Natural killer cell (primary cell): ENCODE results near the gene CHD2. TPM values are rescaled to one million over a fixed set of nuclear protein-coding genes. Genes with fewer than 3 reads are reported as not detected.
A peak's percentile ranks its signal among the peaks of the same experiment; 100 is the strongest.

Source experiments
- ATAC-seq, 3 donors: fragments of 150-1000 bp in 2 of 3; fragments of 200-7000 bp in 1 of 3; cut with Tn5 transposase; 1 replicate in 1 of 3; 2 replicates in 2 of 3; pipeline ENCODE4 v1.10.0; 2021; ENCODE audit warnings: mild to moderate bottlenecking in 2 of 3, moderate library complexity in 2 of 3
- DNase-seq, 2 donors: peaks; one replicate each; pipeline versions ENCODE4 v3.0.0 to v3.0.0-alpha.2; 2013 to 2021; ENCODE audit warnings: mixed read lengths in 1 of 2
- H3K27ac ChIP-seq: one replicate; pipeline ENCODE4 v1.5.1; 2013; ENCODE audit warnings: mild to moderate bottlenecking, low read length
- H3K27me3 ChIP-seq: one replicate; pipeline ENCODE4 v1.6.1; 2013; ENCODE audit warnings: low read length; ENCODE audit not compliant: control insufficient read depth, insufficient read depth
- H3K36me3 ChIP-seq: one replicate; pipeline ENCODE4 v1.6.1; 2013; ENCODE audit warnings: low read length; ENCODE audit not compliant: control insufficient read depth, insufficient read depth
- H3K4me1 ChIP-seq: one replicate; pipeline ENCODE4 v1.6.1; 2013; ENCODE audit warnings: low read length; ENCODE audit not compliant: control insufficient read depth, insufficient read depth
- H3K4me3 ChIP-seq: one replicate; pipeline ENCODE4 v1.5.1; 2013; ENCODE audit warnings: low read length
- H3K9me3 ChIP-seq: one replicate; pipeline ENCODE4 v1.6.1; 2013; ENCODE audit warnings: low read length; ENCODE audit not compliant: control insufficient read depth, insufficient read depth
- H3K27ac Mint-ChIP-seq, 2 donors: one replicate each; pipeline ENCODE4 v1.8.0; 2022; ENCODE audit warnings: mild to moderate bottlenecking in 2 of 2, mixed read lengths in 2 of 2, moderate library complexity in 1 of 2
- H3K27me3 Mint-ChIP-seq, 2 donors: one replicate each; pipeline ENCODE4 v1.8.0; 2022; ENCODE audit warnings: low read depth in 2 of 2, mixed read lengths in 2 of 2
- H3K36me3 Mint-ChIP-seq: one replicate; pipeline ENCODE4 v1.8.0; 2022; ENCODE audit warnings: mixed read lengths
- H3K4me1 Mint-ChIP-seq, 2 donors: one replicate each; pipeline ENCODE4 v1.8.0; 2022; ENCODE audit warnings: mixed read lengths in 2 of 2
- H3K4me3 Mint-ChIP-seq: one replicate; pipeline ENCODE4 v1.8.0; 2022; ENCODE audit warnings: mild to moderate bottlenecking, moderate library complexity, mixed read lengths
- H3K9me3 Mint-ChIP-seq, 2 donors: one replicate each; pipeline ENCODE4 v1.8.0; 2022; ENCODE audit warnings: mixed read lengths in 2 of 2
- CTCF ChIP-seq: fragments of 200-600 bp; IDR thresholded peaks from one replicate; pipeline ENCODE4 v1.8.0; 2022; ENCODE audit warnings: antibody characterized with exemption
- WGBS: methylation state at CpG from one replicate; pipeline ENCODE4 v1.1.7; 2013; ENCODE audit warnings: missing lambda C conversion rate; ENCODE audit not compliant: insufficient coverage; 5-methylcytosine and 5-hydroxymethylcytosine counted together
- intact Hi-C: fragments of 100-400 bp; cut with micrococcal nuclease; formaldehyde crosslinking; loops from one replicate; pipeline ENCODE4 v1.14.2; 2022
- total RNA-seq, 4 donors: library from RNA; stranded (reverse); fragments of 120-200 nt in 1 of 4; gene quantifications; one replicate each; pipeline versions ENCODE4 v1.2.3 to v1.2.4, GENCODE V29; 2013 to 2022

The CHD2 gene
- total RNA-seq, 3 donors from 2014 or later (not counting 1 experiment from before 2014, with no cell fraction given): 418 to 449 (median 441) TPM

- H3K27ac ChIP-seq: peak overlapping the region; percentile 98
- peaks cover 20% of the 10 kb centered on the region for H3K4me1 ChIP-seq
- Mint-ChIP-seq H3K27ac (peak overlapping the region; percentile 93 to 97), H3K4me3 (peak overlapping the region; percentile 99), H3K27me3 (peaks cover 0 to 3% of the 10 kb centered on the region in 2 donors), H3K9me3 (no peaks in the 10 kb centered on the region), H3K4me1 (peaks cover 55 to 67% of the 10 kb centered on the region in 2 donors), H3K36me3 (peaks cover 32% of the 10 kb centered on the region)
- peak overlapping the region; percentile 91 for H3K4me3 ChIP-seq
- no peaks in the 10 kb centered on the region for H3K9me3 ChIP-seq
- no peaks in the 10 kb centered on the region for H3K27me3 ChIP-seq
- no peak for TF ChIP-seq CTCF
- no peak for DNase-seq
- intact Hi-C loops: loop anchor here (1.0 to 5.0 kb wide), 2 partner anchors 16 to 52 kb away; partner anchors contain the start of gene CHD2
- H3K36me3 ChIP-seq: peaks cover 35% of the 10 kb centered on the region
- no peak for ATAC-seq
- 0% methylated on average over 8 of the region's 12 CpGs for WGBS
Measured at GRCh38 chr15:92883876-92884435, 16.2 kb upstream of the CHD2 start.

- no peak for TF ChIP-seq CTCF
- H3K27me3 ChIP-seq: no peaks in the 10 kb centered on the region
- peaks cover 22% of the 10 kb centered on the region for H3K4me1 ChIP-seq
- intact Hi-C loops: loop anchor here (1.0 to 5.0 kb wide), 2 partner anchors 16 to 52 kb away; partner anchors contain the start of gene CHD2
- Mint-ChIP-seq H3K27me3 (peaks cover 0 to 3% of the 10 kb centered on the region in 2 donors), H3K27ac (peak overlapping the region; percentile 93 to 97), H3K9me3 (no peaks in the 10 kb centered on the region), H3K36me3 (peaks cover 32% of the 10 kb centered on the region), H3K4me3 (peak overlapping the region; percentile 99), H3K4me1 (peaks cover 57 to 69% of the 10 kb centered on the region in 2 donors)
- DNase-seq: peak in 1 of 2 donors; percentile 46
- H3K27ac ChIP-seq: peak overlapping the region; percentile 98
- 0% methylated on average over 4 of the region's 6 CpGs for WGBS
- H3K36me3 ChIP-seq: peaks cover 40% of the 10 kb centered on the region
- peak overlapping the region; percentile 91 for H3K4me3 ChIP-seq
- ATAC-seq: no peak
- no peaks in the 10 kb centered on the region for H3K9me3 ChIP-seq
Measured at GRCh38 chr15:92884436-92885223, 15.5 kb upstream of the CHD2 start.

GRCh38 chr15:92885224-92886041 is 14.7 kb upstream of the CHD2 start:
- no peaks in the 10 kb centered on the region for H3K9me3 ChIP-seq
- H3K36me3 ChIP-seq: peaks cover 45% of the 10 kb centered on the region
- Mint-ChIP-seq H3K9me3 (no peaks in the 10 kb centered on the region), H3K27me3 (peaks cover 0 to 3% of the 10 kb centered on the region in 2 donors), H3K4me3 (peak overlapping the region; percentile 99), H3K27ac (peak overlapping the region; percentile 93 to 97), H3K36me3 (peaks cover 32% of the 10 kb centered on the region), H3K4me1 (peaks cover 55 to 67% of the 10 kb centered on the region in 2 donors)
- H3K27me3 ChIP-seq: no peaks in the 10 kb centered on the region
- intact Hi-C loops: no loop called here
- 0% methylated on average over 1 of the region's 3 CpGs for WGBS
- peaks cover 18% of the 10 kb centered on the region for H3K4me1 ChIP-seq
- DNase-seq (peak in 1 of 2 donors; percentile 17), ATAC-seq (no peak)
- peak overlapping the region; percentile 91 for H3K4me3 ChIP-seq
- peak overlapping the region; percentile 98 for H3K27ac ChIP-seq
- TF ChIP-seq CTCF: no peak
